Kidney (tissue), 14 donors: ENCODE measurements around the gene USB1. TPM values are rescaled to one million over a fixed set of nuclear protein-coding genes. Genes with fewer than 3 reads are reported as not detected.

ENCODE experiments used
- DNase-seq, 5 donors: peaks; one replicate each; pipeline ENCODE4 v3.0.0-alpha.2; 2013 to 2020
- FAIRE-seq: peaks from 2 replicates; lab custom pipeline; 2012; peaks lifted over from hg19 to GRCh38; lab: Jason Lieb, UNC
- H3K27ac ChIP-seq, 2 donors: one replicate each; pipeline ENCODE4 v1.7.0; 2013; ENCODE audit warnings: low read depth in 2 of 2, low read length in 2 of 2, inconsistent platforms in 1 of 2
- H3K27me3 ChIP-seq: one replicate; pipeline ENCODE4 v1.7.1; 2013; ENCODE audit warnings: low read length, inconsistent platforms; ENCODE audit not compliant: control insufficient read depth, insufficient read depth
- H3K36me3 ChIP-seq, 3 donors: one replicate each; pipeline versions ENCODE4 v1.7.0 to v1.7.1; 2013; ENCODE audit warnings: low read length in 3 of 3, control low read depth in 1 of 3, inconsistent platforms in 1 of 3; ENCODE audit not compliant: insufficient read depth in 3 of 3, control insufficient read depth in 2 of 3
- H3K4me1 ChIP-seq, 3 donors: one replicate each; pipeline versions ENCODE4 v1.7.0 to v1.7.1; 2013; ENCODE audit warnings: low read length in 3 of 3, inconsistent platforms in 1 of 3, low read depth in 1 of 3; ENCODE audit not compliant: control insufficient read depth in 2 of 3, insufficient read depth in 2 of 3
- H3K4me3 ChIP-seq, 3 donors: one replicate each; pipeline versions ENCODE4 v1.7.0 to v1.8.1; 2013; ENCODE audit warnings: low read length in 3 of 3, control low read depth in 1 of 3, inconsistent platforms in 1 of 3
- H3K9ac ChIP-seq, 3 donors: one replicate each; pipeline versions ENCODE4 v1.7.0 to v1.7.1; 2013; ENCODE audit warnings: low read length in 3 of 3, control low read depth in 1 of 3, inconsistent platforms in 1 of 3
- H3K9me3 ChIP-seq, 3 donors: one replicate each; pipeline versions ENCODE4 v1.7.0 to v1.7.1; 2013; ENCODE audit warnings: low read length in 3 of 3, control low read depth in 1 of 3, inconsistent platforms in 1 of 3; ENCODE audit not compliant: control insufficient read depth in 2 of 3, insufficient read depth in 1 of 3
- CTCF ChIP-seq: IDR thresholded peaks from 3 replicates; pipeline ENCODE4 v1.5.1; 2012; ENCODE audit warnings: mild to moderate bottlenecking, moderate library complexity, borderline replicate concordance; ENCODE audit not compliant: insufficient read depth; ENCODE audit errors: extremely low read depth
- intact Hi-C: fragments of 100-400 bp; cut with DNase I; formaldehyde crosslinking; loops from one replicate; pipeline ENCODE4 v1.11.1; 2022
- polyA plus RNA-seq: library from polyadenylated mRNA; stranded (reverse); fragments of 350-450 nt; fragmentation: Illumina TruSeq; extraction: RNeasy Lipid Tissue Mini Kit (QIAGEN cat#74804); gene quantifications from one replicate; pipeline ENCODE4 v1.2.3, GENCODE V29; 2014; ENCODE audit warnings: low read depth, low replicate concordance; ENCODE audit not compliant: insufficient read depth
- total RNA-seq: library from RNA; stranded (reverse); fragmentation: NEBNext Ultra II Directional; extraction: Animal tissue kit (Norgen Biotek cat#: 25700); gene quantifications from one replicate; pipeline ENCODE4 v1.2.1, GENCODE V29; 2021
- donor health status: control.
- donor health status: control.
- donor health status: control.
- donor health status: control.
- donor health status: control.
- donor health status: DM: yes; HTN: yes; CAD: no.
- donor health status: Normal renal cell carcinoma (clear cell type).

Gene USB1
- total and polyA plus RNA-seq, 2 donors from 2014 or later, result 18.3 to 32.8 TPM

- Histone ChIP-seq H3K27me3 (no peaks in the 10 kb centered on the region), H3K4me3 (peak overlapping the region; percentile 57 to 71 (median 68)), H3K36me3 (peaks cover 0 to 13% (median 5%) of the 10 kb centered on the region in 3 donors), H3K9me3 (no peaks in the 10 kb centered on the region), H3K4me1 (peaks cover 3 to 20% (median 5%) of the 10 kb centered on the region in 3 donors), H3K27ac (peak overlapping the region in 1 of 2 donors; percentile 57), H3K9ac (peak overlapping the region in 2 of 3 donors; percentile 80 to 89)
- no peak for TF ChIP-seq CTCF
- DNase-seq (peak; percentile 7 to 67 (median 43)), FAIRE-seq (no peak)
- intact Hi-C loops, result loop anchor here (5.0 to 10.0 kb wide), 2 partner anchors 97 to 235 kb away; no protein-coding TSS in a partner anchor
Observed at GRCh38 chr16:57999366-57999970, 1.7 kb upstream of the USB1 start.

- H3K9ac ChIP-seq, result peak within 1 kb of the TSS in 2 of 3 donors; percentile 80 to 89
- peak within 1 kb of the TSS; percentile 62 to 82 (median 78) for H3K4me3 ChIP-seq
- no peaks in the 10 kb centered on the region for H3K27me3 ChIP-seq
- intact Hi-C loops, result loop anchor here (5.0 to 10.0 kb wide), 3 partner anchors 98 to 425 kb away; no protein-coding TSS in a partner anchor
- peaks cover 0 to 13% (median 5%) of the 10 kb centered on the region in 3 donors for H3K36me3 ChIP-seq
- DNase-seq (peak in 1 of 5 donors; percentile 78), FAIRE-seq (no peak)
- peaks cover 3 to 20% (median 5%) of the 10 kb centered on the region in 3 donors for H3K4me1 ChIP-seq
- H3K27ac ChIP-seq, result peak within 1 kb of the TSS; percentile 85 to 86
- H3K9me3 ChIP-seq, result no peaks in the 10 kb centered on the region
- peak; percentile 5 for TF ChIP-seq CTCF
Observed at GRCh38 chr16:57999971-58000705, 1.1 kb upstream of the USB1 start, which contains the start of gene ZNF319. ZNF319 (minus strand) TSS chr16:58000672; CDS start chr16:57998265, 2,407 bp downstream.

GRCh38 chr16:58001781-58002415 lies 691 bp downstream of the USB1 start:
- Histone ChIP-seq H3K36me3 (peaks cover 0 to 12% (median 5%) of the 10 kb centered on the region in 3 donors), H3K4me3 (peak overlapping the region in 2 of 3 donors; percentile 71 to 82), H3K27ac (no peak overlapping the region), H3K27me3 (no peaks in the 10 kb centered on the region), H3K9me3 (no peaks in the 10 kb centered on the region), H3K9ac (peak overlapping the region in 1 of 3 donors; percentile 59), H3K4me1 (peaks cover 3 to 20% (median 5%) of the 10 kb centered on the region in 3 donors)
- FAIRE-seq (no peak), DNase-seq (peak in 2 of 5 donors; percentile 15 to 34)
- intact Hi-C loops, result loop anchor here (10.0 kb wide), 1 partner anchor 427 kb away; no protein-coding TSS in a partner anchor
- TF ChIP-seq CTCF, result no peak
